PFSK-1 (cell line): ENCODE results near the gene PC.

Experiments
- POLR2AphosphoS5 ChIP-seq: IDR thresholded peaks from 2 replicates; pipeline ENCODE4 v1.6.1; 2012; ENCODE audit warnings: low read depth, mild to moderate bottlenecking, control low read depth, low read length, moderate library complexity
- TAF1 ChIP-seq: IDR thresholded peaks from 2 replicates; pipeline ENCODE4 v1.6.1; 2012; ENCODE audit warnings: low read length, control low read depth, borderline replicate concordance; ENCODE audit not compliant: insufficient read depth
- TF ChIP-seq, protein P1 (sequence below), 2 experiments: IDR thresholded peaks; 2 replicates each; pipeline versions ENCODE4 v1.6.1 to v1.8.0; 2011 to 2012; ENCODE audit warnings: low read depth in 2 of 2, low read length in 2 of 2, control low read depth in 1 of 2, inconsistent platforms in 1 of 2, mild to moderate bottlenecking in 1 of 2, moderate library complexity in 1 of 2; ENCODE audit not compliant: insufficient read depth in 1 of 2

DNA sequence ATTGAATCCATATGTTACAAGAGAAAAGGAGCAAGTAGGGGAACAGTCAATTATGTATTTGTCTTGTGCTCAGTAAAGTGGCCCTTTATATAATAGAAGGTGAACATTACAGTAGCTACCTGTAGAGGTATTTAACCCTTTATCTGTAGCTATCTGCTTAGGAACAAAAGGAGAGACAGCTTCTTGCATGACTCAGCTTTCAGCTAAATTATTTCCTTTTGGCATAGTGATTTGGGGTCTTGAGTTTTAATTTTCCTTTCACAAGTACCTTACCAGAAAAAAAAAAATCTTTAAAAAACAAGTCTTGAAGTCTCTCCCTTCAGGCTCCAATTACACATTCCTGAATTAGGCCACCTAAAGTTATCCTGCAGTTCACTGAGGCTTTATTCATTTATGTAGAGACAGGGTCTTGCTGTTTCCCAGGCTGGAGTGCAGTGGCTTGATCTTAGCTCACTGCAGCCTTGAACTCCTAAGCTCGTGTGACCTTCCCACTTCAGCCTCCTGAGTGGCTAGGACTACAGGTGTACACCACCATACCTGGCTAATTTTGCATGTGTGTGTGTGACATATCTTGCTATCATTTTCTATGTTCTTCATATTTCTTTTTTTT is 147.5 kb downstream of the PC start:
- TF ChIP-seq POLR2AphosphoS5, result no peak
- TF ChIP-seq, protein P1, sequence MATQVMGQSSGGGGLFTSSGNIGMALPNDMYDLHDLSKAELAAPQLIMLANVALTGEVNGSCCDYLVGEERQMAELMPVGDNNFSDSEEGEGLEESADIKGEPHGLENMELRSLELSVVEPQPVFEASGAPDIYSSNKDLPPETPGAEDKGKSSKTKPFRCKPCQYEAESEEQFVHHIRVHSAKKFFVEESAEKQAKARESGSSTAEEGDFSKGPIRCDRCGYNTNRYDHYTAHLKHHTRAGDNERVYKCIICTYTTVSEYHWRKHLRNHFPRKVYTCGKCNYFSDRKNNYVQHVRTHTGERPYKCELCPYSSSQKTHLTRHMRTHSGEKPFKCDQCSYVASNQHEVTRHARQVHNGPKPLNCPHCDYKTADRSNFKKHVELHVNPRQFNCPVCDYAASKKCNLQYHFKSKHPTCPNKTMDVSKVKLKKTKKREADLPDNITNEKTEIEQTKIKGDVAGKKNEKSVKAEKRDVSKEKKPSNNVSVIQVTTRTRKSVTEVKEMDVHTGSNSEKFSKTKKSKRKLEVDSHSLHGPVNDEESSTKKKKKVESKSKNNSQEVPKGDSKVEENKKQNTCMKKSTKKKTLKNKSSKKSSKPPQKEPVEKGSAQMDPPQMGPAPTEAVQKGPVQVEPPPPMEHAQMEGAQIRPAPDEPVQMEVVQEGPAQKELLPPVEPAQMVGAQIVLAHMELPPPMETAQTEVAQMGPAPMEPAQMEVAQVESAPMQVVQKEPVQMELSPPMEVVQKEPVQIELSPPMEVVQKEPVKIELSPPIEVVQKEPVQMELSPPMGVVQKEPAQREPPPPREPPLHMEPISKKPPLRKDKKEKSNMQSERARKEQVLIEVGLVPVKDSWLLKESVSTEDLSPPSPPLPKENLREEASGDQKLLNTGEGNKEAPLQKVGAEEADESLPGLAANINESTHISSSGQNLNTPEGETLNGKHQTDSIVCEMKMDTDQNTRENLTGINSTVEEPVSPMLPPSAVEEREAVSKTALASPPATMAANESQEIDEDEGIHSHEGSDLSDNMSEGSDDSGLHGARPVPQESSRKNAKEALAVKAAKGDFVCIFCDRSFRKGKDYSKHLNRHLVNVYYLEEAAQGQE (IDR thresholded peaks at IDR 0.05; ENCODE audit: insufficient read depth in 1 of 2, low read depth in 2 of 2, low read length in 2 of 2), result no peak
- no peak for TF ChIP-seq TAF1
